B cell (primary cell): ENCODE results near the gene CDC42BPG.

ENCODE experiments used
- CTCF ChIP-seq: fragments of 200-600 bp; IDR thresholded peaks from one replicate; pipeline ENCODE4 v1.8.0; 2022; ENCODE audit warnings: antibody characterized with exemption, mild to moderate bottlenecking
- EZH2 ChIP-seq: IDR thresholded peaks from 2 replicates; pipeline ENCODE4 v1.6.1; 2012; ENCODE audit warnings: borderline replicate concordance, low read depth, mild to moderate bottlenecking, moderate library complexity, low read length; ENCODE audit not compliant: insufficient read depth, poor library complexity, severe bottlenecking

DNA sequence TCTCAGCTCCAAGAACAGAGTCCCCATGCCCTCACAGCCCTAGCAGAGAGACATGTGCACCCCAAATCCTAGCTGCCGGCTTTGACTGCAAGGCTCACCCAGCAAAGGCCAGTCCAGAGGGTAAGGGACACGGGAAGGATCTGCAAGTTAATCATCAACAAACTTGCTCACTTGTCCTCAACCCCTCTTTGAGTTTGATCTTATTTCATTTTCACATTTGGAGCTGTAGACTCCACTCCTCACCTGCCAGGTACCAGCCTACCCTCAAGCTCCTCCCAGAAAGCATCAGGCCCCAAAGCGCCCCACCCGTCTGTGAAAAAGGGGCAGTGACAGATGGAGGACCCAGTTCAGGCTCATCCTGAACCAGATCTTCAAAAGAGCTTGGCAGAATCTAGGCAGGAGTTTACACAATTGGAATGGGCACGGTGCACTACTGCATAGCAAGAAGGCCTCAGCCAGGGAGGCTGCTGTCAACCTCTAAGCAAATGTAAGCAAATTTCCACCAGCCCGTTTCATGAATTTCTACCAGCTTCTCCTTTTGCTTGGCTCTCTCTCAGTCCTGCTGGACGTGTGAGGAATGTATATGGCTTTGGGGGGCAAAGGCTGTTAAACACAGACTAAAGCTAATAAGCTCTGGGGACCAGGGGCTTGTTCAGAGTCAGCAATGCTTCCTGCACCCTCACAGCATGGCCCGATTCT is 28.5 kb upstream of the CDC42BPG start:
- TF ChIP-seq CTCF (no peak), EZH2 (no peak)
